ENCODE data around the gene KAT2A. TPM values are rescaled to one million over a fixed set of nuclear protein-coding genes. Genes with fewer than 3 reads are reported as not detected.

Gene KAT2A
- total RNA-seq, 1 donor from 2014 or later = 26.5 TPM

GRCh38 chr17:42135664-42136653 lies 14.8 kb upstream of the KAT2A start:
- DNase-seq (ENCODE audit: low read depth) = no peak

- no peak for DNase-seq (ENCODE audit: low read depth)
Measured at GRCh38 chr17:42135151-42135550, 14.0 kb upstream of the KAT2A start.

- DNase-seq (ENCODE audit: low read depth) = peak; percentile 44
Measured at GRCh38 chr17:42133461-42134041, 12.4 kb upstream of the KAT2A start.

- peak; percentile 96 for DNase-seq (ENCODE audit: low read depth)
Measured at GRCh38 chr17:42132941-42133340, 11.8 kb upstream of the KAT2A start.

- no peak for DNase-seq (ENCODE audit: low read depth)
Measured at GRCh38 chr17:42131981-42132432, 10.8 kb upstream of the KAT2A start.

GRCh38 chr17:42131232-42131631 lies 10.1 kb upstream of the KAT2A start:
- DNase-seq (ENCODE audit: low read depth) = no peak

GRCh38 chr17:42130310-42130936 lies 9.3 kb upstream of the KAT2A start:
- DNase-seq (ENCODE audit: low read depth) = no peak

- no peak for DNase-seq (ENCODE audit: low read depth)
Measured at GRCh38 chr17:42129109-42129837, 8.1 kb upstream of the KAT2A start.

- DNase-seq (ENCODE audit: low read depth) = no peak
Measured at GRCh38 chr17:42127414-42127813, 6.2 kb upstream of the KAT2A start.

- DNase-seq (ENCODE audit: low read depth) = no peak
Measured at GRCh38 chr17:42126836-42127235, 5.7 kb upstream of the KAT2A start.

- DNase-seq (ENCODE audit: low read depth) = no peak
Measured at GRCh38 chr17:42125565-42125964, 4.4 kb upstream of the KAT2A start.

GRCh38 chr17:42124256-42124655 lies 3.1 kb upstream of the KAT2A start:
- no peak for DNase-seq (ENCODE audit: low read depth)

- no peak for DNase-seq (ENCODE audit: low read depth)
Measured at GRCh38 chr17:42122371-42123303, 1.5 kb upstream of the KAT2A start, which contains the start of gene HSPB9. Gene HSPB9, plus strand, starts transcription at chr17:42122804. Its CDS starts 47 bp downstream, at chr17:42122851.

- DNase-seq (ENCODE audit: low read depth) = peak; percentile 58
Measured at GRCh38 chr17:42120161-42120769, 902 bp downstream of the KAT2A start.

- DNase-seq (ENCODE audit: low read depth) = no peak
Measured at GRCh38 chr17:42119301-42119700, 1.9 kb downstream of the KAT2A start.

- DNase-seq (ENCODE audit: low read depth) = peak; percentile 34
Measured at GRCh38 chr17:42118545-42118944, 2.6 kb downstream of the KAT2A start.

GRCh38 chr17:42118126-42118510 lies 3.0 kb downstream of the KAT2A start:
- DNase-seq (ENCODE audit: low read depth) = no peak

- DNase-seq (ENCODE audit: low read depth) = no peak
Measured at GRCh38 chr17:42117397-42118125, 3.6 kb downstream of the KAT2A start.

Data from myocyte (in vitro differentiated cells).